Tongue (tissue), 2 donors: ENCODE data around the gene PRXL2A. TPM values are rescaled to one million over a fixed set of nuclear protein-coding genes. Genes with fewer than 3 reads are reported as not detected.
"Not testable (repeated sequence)": the region's sequence is repeated elsewhere in the genome, so short reads cannot be mapped to it uniquely, and the experiment has no call there.

Source experiments
- DNase-seq: peaks from one replicate; pipeline ENCODE4 v3.0.0-alpha.2; 2015
- total RNA-seq: library from RNA; depleted of rRNA; stranded (reverse); fragments of >200 nt; gene quantifications from one replicate; pipeline ENCODE4 v1.2.3, GENCODE V29; 2014

PRXL2A gene
- total RNA-seq, 1 donor from 2014 or later: 91.7 TPM

GRCh38 chr10:80474941-80475340, 66.6 kb downstream of the PRXL2A start:
- DNase-seq: no peak

- DNase-seq: not testable (repeated sequence)
Observed at GRCh38 chr10:80475641-80476040, 67.3 kb downstream of the PRXL2A start.

GRCh38 chr10:80476685-80477084, 68.3 kb downstream of the PRXL2A start:
- no peak for DNase-seq

- DNase-seq: no peak
Observed at GRCh38 chr10:80477813-80478212, 69.5 kb downstream of the PRXL2A start.

- DNase-seq: not testable (repeated sequence)
Observed at GRCh38 chr10:80480373-80480772, 72.0 kb downstream of the PRXL2A start.

- DNase-seq: no peak
Observed at GRCh38 chr10:80480852-80481251, 72.5 kb downstream of the PRXL2A start.

- no peak for DNase-seq
Observed at GRCh38 chr10:80484243-80484642, 75.9 kb downstream of the PRXL2A start.

- no peak for DNase-seq
Observed at GRCh38 chr10:80484676-80485075, 76.3 kb downstream of the PRXL2A start.

GRCh38 chr10:80485076-80485945, 77.0 kb downstream of the PRXL2A start:
- DNase-seq: no peak

GRCh38 chr10:80485946-80486764, 77.8 kb downstream of the PRXL2A start:
- DNase-seq: no peak

Other genes with a start within 250 kb of the PRXL2A start
- 78.5 TPM for gene ANXA11, start 203.0 kb upstream of the PRXL2A start, total RNA-seq
- gene MAT1A, start 118.9 kb upstream of the PRXL2A start, total RNA-seq: 0.31 TPM
- not detected for gene DYDC1, start 51.8 kb upstream of the PRXL2A start, total RNA-seq
- not detected for gene DYDC2, start 51.8 kb upstream of the PRXL2A start, total RNA-seq
- 40.5 TPM for gene TSPAN14, start 45.8 kb downstream of the PRXL2A start, total RNA-seq
- gene SH2D4B, start 129.4 kb downstream of the PRXL2A start, total RNA-seq: not detected